Measurements from ENCODE around the gene ICE2.
A peak's percentile ranks its signal among the peaks of the same experiment; 100 is the strongest.

Gene ICE2

GRCh38 chr15:60457985-60458384, 21.0 kb downstream of the ICE2 start:
- TF ChIP-seq CEBPB (IDR thresholded peaks at IDR 0.05) (no peak), RAD21 (IDR thresholded peaks at IDR 0.05; ENCODE audit: low read depth) (no peak), MAX (IDR thresholded peaks at IDR 0.05) (no peak), EGR1 (IDR thresholded peaks at IDR 0.05) (no peak), TAF1 (IDR thresholded peaks at IDR 0.05; ENCODE audit: low read depth) (no peak), NFIC (IDR thresholded peaks at IDR 0.05) (no peak), REST (IDR thresholded peaks at IDR 0.05; ENCODE audit: low read depth) (no peak), TCF12 (IDR thresholded peaks at IDR 0.05; ENCODE audit: low read depth) (no peak), TEAD4 (IDR thresholded peaks at IDR 0.05) (no peak), CREB1 (IDR thresholded peaks at IDR 0.05; ENCODE audit: low read depth) (no peak), EP300 (IDR thresholded peaks at IDR 0.05; ENCODE audit: borderline replicate concordance) (no peak), YY1 (IDR thresholded peaks at IDR 0.05; ENCODE audit: low read depth) (no peak), ZBTB7A (IDR thresholded peaks at IDR 0.05; ENCODE audit: low read depth) (no peak), USF1 (IDR thresholded peaks at IDR 0.05) (no peak), FOXM1 (IDR thresholded peaks at IDR 0.05; ENCODE audit: borderline replicate concordance, low read depth) (no peak)

GRCh38 chr15:60454824-60455223, 24.1 kb downstream of the ICE2 start:
- TF ChIP-seq FOXM1 (IDR thresholded peaks at IDR 0.05; ENCODE audit: borderline replicate concordance, low read depth): no peak
- TF ChIP-seq ZBTB7A (IDR thresholded peaks at IDR 0.05; ENCODE audit: low read depth): no peak
- no peak for TF ChIP-seq TAF1 (IDR thresholded peaks at IDR 0.05; ENCODE audit: low read depth)
- no peak for TF ChIP-seq TEAD4 (IDR thresholded peaks at IDR 0.05)
- TF ChIP-seq USF1 (IDR thresholded peaks at IDR 0.05): no peak

- TF ChIP-seq TEAD4 (IDR thresholded peaks at IDR 0.05): no peak
- TF ChIP-seq RAD21 (IDR thresholded peaks at IDR 0.05; ENCODE audit: low read depth): no peak
- no peak for TF ChIP-seq EGR1 (IDR thresholded peaks at IDR 0.05)
These were observed 30.1 kb downstream of the ICE2 start for GRCh38 chr15:60448668-60449360.

- TF ChIP-seq EP300 (IDR thresholded peaks at IDR 0.05; ENCODE audit: borderline replicate concordance) (no peak), RAD21 (IDR thresholded peaks at IDR 0.05; ENCODE audit: low read depth) (peak; percentile 50), CEBPB (IDR thresholded peaks at IDR 0.05) (peak; percentile 50; the same call in 1 of the 2 replicates)
These were observed 34.5 kb downstream of the ICE2 start for GRCh38 chr15:60444289-60444912.

GRCh38 chr15:60442763-60443162, 36.2 kb downstream of the ICE2 start:
- no peak for TF ChIP-seq EGR1 (IDR thresholded peaks at IDR 0.05)
- no peak for TF ChIP-seq CEBPB (IDR thresholded peaks at IDR 0.05)
- TF ChIP-seq FOXM1 (IDR thresholded peaks at IDR 0.05; ENCODE audit: borderline replicate concordance, low read depth): no peak
- TF ChIP-seq TAF1 (IDR thresholded peaks at IDR 0.05; ENCODE audit: low read depth): no peak
- TF ChIP-seq ZBTB7A (IDR thresholded peaks at IDR 0.05; ENCODE audit: low read depth): no peak
- TF ChIP-seq MAX (IDR thresholded peaks at IDR 0.05): no peak
- TF ChIP-seq YY1 (IDR thresholded peaks at IDR 0.05; ENCODE audit: low read depth): no peak
- TF ChIP-seq CREB1 (IDR thresholded peaks at IDR 0.05; ENCODE audit: low read depth): no peak
- TF ChIP-seq TCF12 (IDR thresholded peaks at IDR 0.05; ENCODE audit: low read depth): no peak
- TF ChIP-seq REST (IDR thresholded peaks at IDR 0.05; ENCODE audit: low read depth): no peak
- TF ChIP-seq EP300 (IDR thresholded peaks at IDR 0.05; ENCODE audit: borderline replicate concordance): no peak
- no peak for TF ChIP-seq USF1 (IDR thresholded peaks at IDR 0.05)
- TF ChIP-seq RAD21 (IDR thresholded peaks at IDR 0.05; ENCODE audit: low read depth): no peak
- TF ChIP-seq TEAD4 (IDR thresholded peaks at IDR 0.05): no peak
- TF ChIP-seq NFIC (IDR thresholded peaks at IDR 0.05): no peak

Measured in Ishikawa (cell line).